Esophagus squamous epithelium (tissue), 4 donors: Measurements from ENCODE around the gene CHD6.

ENCODE experiments used
- CTCF ChIP-seq, 6 experiments: fragments of 450-650 bp in 4 of 6; fragments of 200-600 bp in 2 of 6; sonication (generic) in 2 of 6; IDR thresholded peaks; one replicate each; pipeline ENCODE4 v1.5.1; 2016 to 2019; ENCODE audit warnings: antibody characterized with exemption in 6 of 6, mild to moderate bottlenecking in 4 of 6, moderate library complexity in 4 of 6
- POLR2A ChIP-seq, 4 donors: fragments of 450-650 bp; IDR thresholded peaks; one replicate each; pipeline ENCODE4 v1.6.1; 2017; ENCODE audit warnings: antibody characterized with exemption in 4 of 4, mild to moderate bottlenecking in 4 of 4, moderate library complexity in 3 of 4

- TF ChIP-seq POLR2A (IDR thresholded peaks at IDR 0.05) (no peak), CTCF (IDR thresholded peaks at IDR 0.05) (no peak)
Observed at GRCh38 chr20:41510224-41510623, 108.0 kb downstream of the CHD6 start.
